ENCODE results near the gene VWF.

The VWF gene

DNA sequence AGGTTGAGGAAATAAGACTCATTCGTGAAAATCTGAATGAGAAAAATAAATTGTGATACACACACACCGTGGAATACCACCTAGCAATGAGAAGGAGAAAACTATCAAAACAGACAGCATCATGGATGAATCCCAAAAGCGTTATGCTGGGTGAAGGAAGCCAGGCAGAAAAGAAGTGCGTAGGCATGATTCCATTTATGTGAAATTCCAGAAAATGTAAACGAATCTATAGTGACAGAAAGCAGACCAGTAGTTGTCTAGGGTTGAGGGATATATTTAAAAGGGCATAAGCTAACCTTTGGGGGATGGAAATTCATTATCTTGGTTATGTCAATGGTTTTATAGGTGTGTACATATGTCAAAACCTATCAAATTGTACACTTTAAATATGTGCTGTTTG lies 136.9 kb downstream of the VWF start:
- TF ChIP-seq, protein P1, sequence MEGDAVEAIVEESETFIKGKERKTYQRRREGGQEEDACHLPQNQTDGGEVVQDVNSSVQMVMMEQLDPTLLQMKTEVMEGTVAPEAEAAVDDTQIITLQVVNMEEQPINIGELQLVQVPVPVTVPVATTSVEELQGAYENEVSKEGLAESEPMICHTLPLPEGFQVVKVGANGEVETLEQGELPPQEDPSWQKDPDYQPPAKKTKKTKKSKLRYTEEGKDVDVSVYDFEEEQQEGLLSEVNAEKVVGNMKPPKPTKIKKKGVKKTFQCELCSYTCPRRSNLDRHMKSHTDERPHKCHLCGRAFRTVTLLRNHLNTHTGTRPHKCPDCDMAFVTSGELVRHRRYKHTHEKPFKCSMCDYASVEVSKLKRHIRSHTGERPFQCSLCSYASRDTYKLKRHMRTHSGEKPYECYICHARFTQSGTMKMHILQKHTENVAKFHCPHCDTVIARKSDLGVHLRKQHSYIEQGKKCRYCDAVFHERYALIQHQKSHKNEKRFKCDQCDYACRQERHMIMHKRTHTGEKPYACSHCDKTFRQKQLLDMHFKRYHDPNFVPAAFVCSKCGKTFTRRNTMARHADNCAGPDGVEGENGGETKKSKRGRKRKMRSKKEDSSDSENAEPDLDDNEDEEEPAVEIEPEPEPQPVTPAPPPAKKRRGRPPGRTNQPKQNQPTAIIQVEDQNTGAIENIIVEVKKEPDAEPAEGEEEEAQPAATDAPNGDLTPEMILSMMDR (IDR thresholded peaks at IDR 0.05; ENCODE audit: low read depth, low read length, missing control alignments): no peak
- DNase-seq (ENCODE audit: low read depth): no peak
- H3K4me3 ChIP-seq (ENCODE audit: low read depth, low read length): no peak overlapping the region

DNA sequence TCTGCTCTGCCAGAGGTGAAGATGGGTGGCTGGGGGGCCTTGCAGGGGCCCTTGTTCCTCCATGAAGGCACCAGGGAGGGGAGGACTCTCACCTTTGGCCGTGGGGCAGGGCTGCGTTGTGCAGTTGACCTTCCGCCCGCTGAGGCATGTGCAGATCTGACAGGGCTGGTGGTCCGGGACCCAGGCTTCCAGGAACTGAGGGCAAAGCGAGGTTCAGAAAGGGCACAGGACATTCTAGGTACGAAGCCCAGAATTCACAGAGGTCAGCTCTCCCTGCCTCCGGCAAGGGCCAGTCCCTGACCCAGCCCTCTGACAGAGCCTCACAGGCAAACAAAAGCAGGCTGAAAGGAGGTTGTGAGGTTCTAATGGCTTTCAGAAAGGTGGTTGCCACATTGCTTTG lies 139.0 kb downstream of the VWF start:
- TF ChIP-seq, protein P1 (IDR thresholded peaks at IDR 0.05; ENCODE audit: low read depth, low read length, missing control alignments): no peak
- DNase-seq (ENCODE audit: low read depth): no peak
- no peak overlapping the region for H3K4me3 ChIP-seq (ENCODE audit: low read depth, low read length)

DNA sequence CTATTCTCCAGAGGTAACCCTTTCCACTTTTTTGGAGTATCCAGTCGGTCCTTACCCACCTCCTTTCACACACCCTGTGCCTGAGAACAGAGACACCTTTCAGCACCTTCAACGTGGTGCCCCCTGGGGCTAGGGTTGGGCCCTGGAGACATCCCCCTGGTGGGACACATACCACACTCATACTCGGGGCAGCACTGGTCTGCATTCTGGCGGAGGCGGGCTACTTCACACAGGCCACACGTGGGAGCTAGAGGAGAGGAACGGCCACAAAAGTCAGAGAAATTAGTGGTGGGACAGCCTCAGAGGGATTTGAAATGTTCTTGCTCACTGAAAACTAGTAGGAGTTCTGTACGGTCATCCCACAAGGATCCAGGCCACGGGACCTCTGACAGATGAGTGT lies 139.6 kb downstream of the VWF start:
- no peak for DNase-seq (ENCODE audit: low read depth)
- no peak overlapping the region for H3K4me3 ChIP-seq (ENCODE audit: low read depth, low read length)
- TF ChIP-seq, protein P1 (IDR thresholded peaks at IDR 0.05; ENCODE audit: low read depth, low read length, missing control alignments): no peak

DNA sequence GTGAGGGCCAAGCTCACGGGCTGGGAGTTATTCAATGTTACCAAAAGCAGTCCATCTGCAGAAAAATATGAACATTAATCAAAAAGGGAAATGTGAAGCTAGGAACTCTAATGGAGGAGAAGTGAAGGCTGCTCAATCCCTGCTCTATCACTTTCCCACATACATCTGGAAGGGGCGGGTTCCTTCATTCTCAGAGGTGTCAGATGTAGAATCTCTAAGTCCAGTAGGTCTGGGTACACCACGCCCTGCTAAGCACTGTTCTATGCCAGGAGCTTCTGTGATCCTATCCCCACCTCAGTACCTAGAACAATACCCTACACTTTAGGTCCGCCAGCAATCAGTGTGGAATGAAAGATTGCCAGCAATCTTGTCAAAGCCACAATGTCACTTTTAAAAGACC lies 142.4 kb downstream of the VWF start:
- H3K4me3 ChIP-seq (ENCODE audit: low read depth, low read length): no peak overlapping the region
- TF ChIP-seq, protein P1 (IDR thresholded peaks at IDR 0.05; ENCODE audit: low read depth, low read length, missing control alignments): no peak
- DNase-seq (ENCODE audit: low read depth): no peak

DNA sequence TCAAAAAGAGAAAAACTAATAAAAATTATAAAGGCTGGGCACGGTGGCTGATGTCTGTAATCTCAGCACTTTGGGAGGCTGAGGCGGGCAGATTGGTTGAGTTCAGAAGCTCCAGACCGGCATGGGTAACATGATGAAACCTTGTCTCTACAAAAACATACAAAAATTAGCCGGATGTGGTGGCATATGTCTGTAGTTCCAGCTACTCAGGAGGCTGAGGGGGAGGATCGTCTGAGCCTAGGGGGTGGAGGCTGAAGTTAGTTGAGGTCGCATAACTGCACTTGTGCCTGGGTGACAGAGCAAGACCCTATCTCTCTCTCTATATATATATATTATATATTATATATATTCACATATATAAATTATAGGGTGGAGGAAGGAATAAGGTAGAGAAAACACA lies 146.9 kb downstream of the VWF start:
- no peak overlapping the region for H3K4me3 ChIP-seq (ENCODE audit: low read depth, low read length)
- DNase-seq (ENCODE audit: low read depth): no peak
- TF ChIP-seq, protein P1 (IDR thresholded peaks at IDR 0.05; ENCODE audit: low read depth, low read length, missing control alignments): no peak

DNA sequence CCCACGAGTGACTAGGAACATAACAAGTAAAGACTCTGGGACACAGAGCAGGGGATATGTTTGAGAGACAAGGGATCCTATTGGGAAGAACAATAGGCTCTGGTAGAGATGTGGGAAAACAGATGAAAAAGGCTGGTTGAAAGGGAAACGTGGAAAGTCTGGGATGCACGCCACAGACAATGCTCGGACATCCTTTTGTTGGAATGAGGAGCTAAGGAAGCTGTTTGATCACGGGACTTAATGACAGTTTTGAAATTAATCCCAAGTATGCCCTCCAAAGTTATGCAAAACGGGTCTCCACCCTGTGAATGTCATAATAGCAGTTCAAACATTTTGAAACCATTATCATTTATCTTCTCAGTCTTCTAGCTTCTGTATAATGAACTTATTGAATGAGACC lies 147.8 kb downstream of the VWF start:
- H3K4me3 ChIP-seq (ENCODE audit: low read depth, low read length): no peak overlapping the region
- DNase-seq (ENCODE audit: low read depth): no peak
- TF ChIP-seq, protein P1 (IDR thresholded peaks at IDR 0.05; ENCODE audit: low read depth, low read length, missing control alignments): no peak

DNA sequence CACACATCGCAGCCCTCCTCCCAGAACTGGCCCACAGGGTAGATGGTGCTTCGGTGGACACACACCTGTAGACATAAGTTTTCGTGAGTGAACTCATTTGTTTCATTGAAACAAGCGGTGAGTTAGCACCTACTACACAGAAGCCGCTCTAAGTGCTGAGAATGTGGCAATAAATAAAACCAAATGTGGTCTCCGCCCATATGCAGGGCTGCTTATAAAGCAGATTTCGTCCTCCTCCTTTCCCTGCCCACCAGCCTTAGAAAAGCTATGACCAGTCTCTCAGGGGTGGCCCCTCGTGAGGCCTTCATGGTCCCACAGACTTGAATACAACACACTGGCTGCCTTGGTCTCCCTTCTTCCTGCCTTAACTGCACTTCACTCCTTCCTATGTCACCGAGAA lies 148.3 kb downstream of the VWF start:
- TF ChIP-seq, protein P1 (IDR thresholded peaks at IDR 0.05; ENCODE audit: low read depth, low read length, missing control alignments): no peak
- no peak for DNase-seq (ENCODE audit: low read depth)
- H3K4me3 ChIP-seq (ENCODE audit: low read depth, low read length): no peak overlapping the region
